ENCODE results near the gene TIMM8B.

The TIMM8B gene

DNA sequence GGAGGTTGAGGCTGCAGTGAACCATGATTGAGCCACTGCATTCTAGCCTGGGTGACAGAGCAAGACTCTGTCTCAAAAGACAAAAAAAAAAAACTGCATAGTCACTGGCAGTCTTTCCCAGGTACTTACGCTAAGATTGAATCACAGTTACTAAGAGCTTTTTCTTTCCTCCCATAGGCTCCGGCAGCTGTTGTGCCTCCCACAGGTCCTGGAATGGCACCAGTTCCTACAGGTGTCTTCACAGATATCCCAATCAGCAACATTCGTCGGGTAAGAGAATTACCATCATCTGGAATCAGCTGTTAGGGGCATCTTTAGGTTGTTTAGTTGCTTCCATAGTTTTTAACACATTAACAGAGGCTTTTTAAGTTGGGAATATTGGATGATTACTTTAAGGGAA lies 41.6 kb downstream of the TIMM8B start:
- Histone ChIP-seq H2AFZ (ENCODE audit: low read length) (no peak overlapping the region), H3K27me3 (ENCODE audit: insufficient read depth, low read length, poor library complexity, severe bottlenecking) (no peaks in the 10 kb centered on the region), H3K79me2 (ENCODE audit: insufficient read depth, low read length) (0 out of 2 replicates have a peak, but pooled peaks cover 10% of the 10 kb centered on the region), H3K9ac (ENCODE audit: low read depth, low read length, poor library complexity, severe bottlenecking) (no peak overlapping the region), H3K9me2 (replicated peaks; ENCODE audit: low read depth, low read length) (no peaks in the 10 kb centered on the region), H3F3A (ENCODE audit: low read depth) (no peaks in the 10 kb centered on the region), H3K4me2 (ENCODE audit: low read depth, low read length, poor library complexity, severe bottlenecking) (no peak overlapping the region), H4K20me1 (ENCODE audit: insufficient read depth, low read length, poor library complexity, severe bottlenecking) (peaks cover 5% of the 10 kb centered on the region), H3K36me3 (ENCODE audit: insufficient read depth, low read length) (peaks cover 60% of the 10 kb centered on the region), H3K9me3 (ENCODE audit: insufficient read depth, low read depth, low read length) (no peaks in the 10 kb centered on the region), H3K4me1 (ENCODE audit: insufficient read depth, low read length, poor library complexity, severe bottlenecking) (peaks cover 13% of the 10 kb centered on the region), H3K4me3 (ENCODE audit: low read length, poor library complexity, severe bottlenecking) (no peak overlapping the region)
- TF ChIP-seq, protein P1, sequence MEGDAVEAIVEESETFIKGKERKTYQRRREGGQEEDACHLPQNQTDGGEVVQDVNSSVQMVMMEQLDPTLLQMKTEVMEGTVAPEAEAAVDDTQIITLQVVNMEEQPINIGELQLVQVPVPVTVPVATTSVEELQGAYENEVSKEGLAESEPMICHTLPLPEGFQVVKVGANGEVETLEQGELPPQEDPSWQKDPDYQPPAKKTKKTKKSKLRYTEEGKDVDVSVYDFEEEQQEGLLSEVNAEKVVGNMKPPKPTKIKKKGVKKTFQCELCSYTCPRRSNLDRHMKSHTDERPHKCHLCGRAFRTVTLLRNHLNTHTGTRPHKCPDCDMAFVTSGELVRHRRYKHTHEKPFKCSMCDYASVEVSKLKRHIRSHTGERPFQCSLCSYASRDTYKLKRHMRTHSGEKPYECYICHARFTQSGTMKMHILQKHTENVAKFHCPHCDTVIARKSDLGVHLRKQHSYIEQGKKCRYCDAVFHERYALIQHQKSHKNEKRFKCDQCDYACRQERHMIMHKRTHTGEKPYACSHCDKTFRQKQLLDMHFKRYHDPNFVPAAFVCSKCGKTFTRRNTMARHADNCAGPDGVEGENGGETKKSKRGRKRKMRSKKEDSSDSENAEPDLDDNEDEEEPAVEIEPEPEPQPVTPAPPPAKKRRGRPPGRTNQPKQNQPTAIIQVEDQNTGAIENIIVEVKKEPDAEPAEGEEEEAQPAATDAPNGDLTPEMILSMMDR (conservative IDR thresholded peaks at IDR 0.05; ENCODE audit: low read length) = no peak
- TF ChIP-seq EZH2phosphoT487 (IDR thresholded peaks at IDR 0.05; ENCODE audit: borderline replicate concordance) = no peak

DNA sequence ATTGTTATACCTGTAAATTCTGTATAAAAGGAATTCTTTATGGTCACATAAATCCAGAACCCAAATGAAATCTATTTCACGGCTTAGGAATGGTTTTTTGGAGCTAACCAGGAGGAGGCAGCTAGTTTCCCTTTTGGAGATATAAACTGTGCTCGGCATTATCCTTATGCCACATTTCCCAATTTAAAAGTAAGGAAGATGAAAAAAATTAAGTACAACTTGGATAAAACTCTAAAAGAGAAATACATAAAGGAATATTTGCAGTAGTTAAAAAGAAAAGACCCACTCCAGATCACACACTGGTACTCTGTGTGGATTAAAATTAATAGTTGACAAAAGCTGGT lies 43.6 kb downstream of the TIMM8B start:
- Histone ChIP-seq H3K79me2 (ENCODE audit: insufficient read depth, low read length) (0 out of 2 replicates have a peak, but pooled peaks cover 6% of the 10 kb centered on the region), H3K27me3 (ENCODE audit: insufficient read depth, low read length, poor library complexity, severe bottlenecking) (no peaks in the 10 kb centered on the region), H3K9me2 (replicated peaks; ENCODE audit: low read depth, low read length) (no peaks in the 10 kb centered on the region), H2AFZ (ENCODE audit: low read length) (no peak overlapping the region), H4K20me1 (ENCODE audit: insufficient read depth, low read length, poor library complexity, severe bottlenecking) (peaks cover 5% of the 10 kb centered on the region), H3K4me1 (ENCODE audit: insufficient read depth, low read length, poor library complexity, severe bottlenecking) (peaks cover 13% of the 10 kb centered on the region), H3K4me2 (ENCODE audit: low read depth, low read length, poor library complexity, severe bottlenecking) (peak overlapping the region; percentile 49), H3K9me3 (ENCODE audit: insufficient read depth, low read depth, low read length) (no peaks in the 10 kb centered on the region), H3K4me3 (ENCODE audit: low read length, poor library complexity, severe bottlenecking) (no peak overlapping the region), H3K9ac (ENCODE audit: low read depth, low read length, poor library complexity, severe bottlenecking) (no peak overlapping the region), H3K36me3 (ENCODE audit: insufficient read depth, low read length) (peaks cover 61% of the 10 kb centered on the region), H3F3A (ENCODE audit: low read depth) (no peaks in the 10 kb centered on the region)
- TF ChIP-seq, protein P1 (conservative IDR thresholded peaks at IDR 0.05; ENCODE audit: low read length) = no peak
- TF ChIP-seq EZH2phosphoT487 (IDR thresholded peaks at IDR 0.05; ENCODE audit: borderline replicate concordance) = no peak

GRCh38 chr11:112042161-112042960 lies 44.2 kb downstream of the TIMM8B start:
- Histone ChIP-seq H3K4me3 (ENCODE audit: low read length, poor library complexity, severe bottlenecking) (peak overlapping the region; percentile 6), H3K9me3 (ENCODE audit: insufficient read depth, low read depth, low read length) (no peaks in the 10 kb centered on the region), H3K4me2 (ENCODE audit: low read depth, low read length, poor library complexity, severe bottlenecking) (peak overlapping the region; percentile 49), H4K20me1 (ENCODE audit: insufficient read depth, low read length, poor library complexity, severe bottlenecking) (peaks cover 5% of the 10 kb centered on the region), H3K9me2 (replicated peaks; ENCODE audit: low read depth, low read length) (no peaks in the 10 kb centered on the region), H3K36me3 (ENCODE audit: insufficient read depth, low read length) (peaks cover 67% of the 10 kb centered on the region), H3K79me2 (ENCODE audit: insufficient read depth, low read length) (0 out of 2 replicates have a peak, but pooled peaks cover 6% of the 10 kb centered on the region), H3K27me3 (ENCODE audit: insufficient read depth, low read length, poor library complexity, severe bottlenecking) (no peaks in the 10 kb centered on the region), H3K9ac (ENCODE audit: low read depth, low read length, poor library complexity, severe bottlenecking) (no peak overlapping the region), H3F3A (ENCODE audit: low read depth) (no peaks in the 10 kb centered on the region), H3K4me1 (ENCODE audit: insufficient read depth, low read length, poor library complexity, severe bottlenecking) (peaks cover 13% of the 10 kb centered on the region), H2AFZ (ENCODE audit: low read length) (no peak overlapping the region)
- TF ChIP-seq EZH2phosphoT487 (IDR thresholded peaks at IDR 0.05; ENCODE audit: borderline replicate concordance) = no peak
- TF ChIP-seq, protein P1 (conservative IDR thresholded peaks at IDR 0.05; ENCODE audit: low read length) = no peak

All from Loucy (cell line).